Endometrial microvascular endothelial cells (primary cell): ENCODE measurements around the gene RASA3. TPM values are rescaled to one million over a fixed set of nuclear protein-coding genes. Genes with fewer than 3 reads are reported as not detected.
"Not testable (repeated sequence)": the region's sequence is repeated elsewhere in the genome, so short reads cannot be mapped to it uniquely, and the experiment has no call there.

ENCODE experiments used
- in situ Hi-C: cut with HindIII; loops from 2 replicates; pipeline ENCODE4 v1.10.0; 2017; ENCODE audit warnings: low sequenced_read_pairs, low pct_unique_long_range_greater_than_20kb; ENCODE audit errors: inconsistent ontology term
- total RNA-seq: library from RNA; depleted of rRNA; stranded (reverse); fragments of >200 nt; gene quantifications from one replicate; pipeline ENCODE4 v1.2.3, GENCODE V29; 2015; ENCODE audit errors: inconsistent ontology term

The RASA3 gene, protein sequence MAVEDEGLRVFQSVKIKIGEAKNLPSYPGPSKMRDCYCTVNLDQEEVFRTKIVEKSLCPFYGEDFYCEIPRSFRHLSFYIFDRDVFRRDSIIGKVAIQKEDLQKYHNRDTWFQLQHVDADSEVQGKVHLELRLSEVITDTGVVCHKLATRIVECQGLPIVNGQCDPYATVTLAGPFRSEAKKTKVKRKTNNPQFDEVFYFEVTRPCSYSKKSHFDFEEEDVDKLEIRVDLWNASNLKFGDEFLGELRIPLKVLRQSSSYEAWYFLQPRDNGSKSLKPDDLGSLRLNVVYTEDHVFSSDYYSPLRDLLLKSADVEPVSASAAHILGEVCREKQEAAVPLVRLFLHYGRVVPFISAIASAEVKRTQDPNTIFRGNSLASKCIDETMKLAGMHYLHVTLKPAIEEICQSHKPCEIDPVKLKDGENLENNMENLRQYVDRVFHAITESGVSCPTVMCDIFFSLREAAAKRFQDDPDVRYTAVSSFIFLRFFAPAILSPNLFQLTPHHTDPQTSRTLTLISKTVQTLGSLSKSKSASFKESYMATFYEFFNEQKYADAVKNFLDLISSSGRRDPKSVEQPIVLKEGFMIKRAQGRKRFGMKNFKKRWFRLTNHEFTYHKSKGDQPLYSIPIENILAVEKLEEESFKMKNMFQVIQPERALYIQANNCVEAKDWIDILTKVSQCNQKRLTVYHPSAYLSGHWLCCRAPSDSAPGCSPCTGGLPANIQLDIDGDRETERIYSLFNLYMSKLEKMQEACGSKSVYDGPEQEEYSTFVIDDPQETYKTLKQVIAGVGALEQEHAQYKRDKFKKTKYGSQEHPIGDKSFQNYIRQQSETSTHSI
- 56.0 TPM for total RNA-seq

DNA sequence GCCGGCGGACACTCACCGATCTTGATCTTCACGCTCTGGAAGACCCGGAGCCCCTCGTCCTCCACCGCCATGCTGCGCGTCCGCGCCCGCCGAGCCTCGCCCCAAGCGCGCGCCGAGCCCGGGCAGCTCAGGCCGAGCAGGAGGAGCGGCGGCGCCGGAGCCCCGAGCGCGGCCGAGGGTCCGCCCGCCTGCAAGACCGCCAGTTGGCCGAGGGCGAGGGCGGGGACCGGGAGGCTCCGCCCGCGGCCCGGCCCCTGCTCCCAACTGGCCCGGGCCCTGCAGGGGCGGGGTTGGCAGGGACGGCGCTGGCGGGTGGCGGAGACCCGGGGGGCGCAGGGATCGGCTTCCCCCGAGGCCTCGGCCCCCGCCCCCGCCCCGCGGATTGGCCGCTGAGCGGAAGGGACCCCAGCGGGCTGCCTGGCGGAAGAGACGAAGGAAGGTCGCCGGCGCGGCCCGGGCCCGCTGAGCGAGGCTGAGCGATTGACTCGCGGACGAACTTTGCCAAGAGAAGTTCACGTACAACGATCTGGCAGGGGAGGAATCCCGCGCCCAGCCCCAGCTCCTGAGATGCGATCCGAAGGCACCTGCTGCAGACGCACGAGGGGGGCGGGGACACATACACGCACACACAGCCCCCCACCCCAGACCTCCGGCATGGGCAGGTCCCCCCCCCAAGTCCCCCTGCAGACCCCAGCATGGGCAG lies at the start of gene RASA3:
TSS of gene RASA3 (minus strand) at position 205 of the 703 bp plus-strand sequence. CDS start at position 71, 134 bp downstream.
- in situ Hi-C loops, result no loop called here

DNA sequence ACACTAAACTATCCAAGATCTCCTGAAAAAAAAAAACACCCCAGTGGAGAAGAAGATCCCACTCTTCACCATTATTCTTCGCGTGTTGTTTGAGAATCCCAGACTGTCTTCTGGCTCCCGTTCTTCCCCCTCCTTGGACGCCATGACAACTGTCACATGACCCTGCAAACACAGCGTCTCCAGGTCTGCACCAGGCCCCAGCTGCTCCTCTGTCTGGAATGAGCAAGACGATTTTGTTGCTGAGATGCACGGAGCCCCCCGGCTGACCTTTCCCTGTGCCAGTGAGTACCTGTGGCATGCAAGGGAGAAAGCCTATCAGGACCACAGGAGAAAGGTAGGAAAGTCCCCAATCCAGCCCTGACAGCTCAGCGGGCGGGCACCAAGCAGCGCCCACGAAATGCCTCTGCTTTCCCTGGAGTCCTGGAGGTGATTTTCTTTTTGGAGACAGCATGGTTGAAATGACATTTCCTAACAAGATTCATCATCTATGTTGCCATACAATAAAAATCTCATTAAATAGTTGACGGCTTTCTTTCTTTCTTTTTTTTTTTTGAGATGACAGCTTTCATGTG lies 46.8 kb upstream of the RASA3 start, which contains the start of gene CFAP97D2:
TSS of gene CFAP97D2 (plus strand) at position 171 of the 572 bp plus-strand sequence. CDS start at position 245, 74 bp downstream.
- in situ Hi-C loops, result no loop called here

DNA sequence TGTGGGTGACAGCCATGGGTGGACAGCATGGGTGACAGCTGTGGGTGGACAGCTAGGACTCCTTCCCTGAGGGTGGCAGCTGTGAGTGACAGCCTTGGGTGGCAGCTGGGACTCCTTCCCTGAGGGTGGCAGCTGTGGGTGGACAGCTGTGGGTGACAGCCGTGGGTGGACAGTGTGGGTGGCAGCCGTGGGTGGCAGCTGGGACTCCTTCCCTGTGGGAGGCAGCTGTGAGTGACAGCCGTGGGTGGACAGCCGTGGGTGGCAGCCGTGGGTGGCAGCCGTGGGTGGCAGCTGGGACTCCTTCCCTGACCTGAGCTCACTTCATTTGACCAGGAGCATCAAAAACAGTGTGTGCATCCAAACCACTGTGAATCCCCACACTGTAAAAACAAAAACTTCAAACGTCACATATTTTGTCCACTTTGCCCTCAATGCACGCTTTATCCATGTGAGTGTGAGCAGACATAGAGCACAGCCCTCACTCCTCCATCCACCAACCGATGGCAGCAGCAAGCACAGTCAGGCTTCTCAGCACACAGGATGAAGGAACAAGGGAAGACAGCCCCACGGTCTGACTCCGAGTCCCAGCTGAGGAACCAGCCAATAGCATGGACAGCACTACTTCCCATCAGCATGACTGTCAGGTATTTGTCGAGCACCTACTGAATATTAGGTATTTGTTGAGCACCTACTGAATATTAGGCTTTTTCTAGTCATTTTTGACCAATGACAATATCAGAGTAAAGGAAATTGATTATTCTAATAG lies 45.0 kb upstream of the RASA3 start:
- in situ Hi-C loops, result no loop called here

DNA sequence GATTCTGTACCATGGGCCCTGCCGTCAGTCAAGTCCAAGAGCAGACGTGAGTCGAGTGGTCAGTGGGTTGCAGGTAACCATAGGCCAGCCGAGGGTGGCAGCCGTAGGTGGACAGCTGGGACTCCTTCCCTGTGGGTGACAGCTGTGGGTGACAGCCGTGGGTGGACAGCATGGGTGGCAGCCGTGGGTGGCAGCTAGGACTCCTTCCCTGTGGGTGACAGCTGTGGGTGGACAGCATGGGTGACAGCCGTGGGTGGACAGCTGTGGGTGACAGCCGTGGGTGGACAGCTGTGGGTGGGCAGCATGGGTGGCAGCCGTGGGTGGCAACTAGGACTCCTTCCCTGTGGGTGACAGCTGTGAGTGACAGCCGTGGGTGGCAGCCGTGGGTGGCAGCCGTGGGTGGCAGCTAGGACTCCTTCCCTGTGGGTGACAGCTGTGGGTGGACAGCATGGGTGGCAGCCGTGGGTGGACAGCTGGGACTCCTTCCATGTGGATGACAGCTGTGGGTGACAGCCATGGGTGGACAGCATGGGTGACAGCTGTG lies 44.0 kb upstream of the RASA3 start:
- in situ Hi-C loops, result not testable (repeated sequence)

DNA sequence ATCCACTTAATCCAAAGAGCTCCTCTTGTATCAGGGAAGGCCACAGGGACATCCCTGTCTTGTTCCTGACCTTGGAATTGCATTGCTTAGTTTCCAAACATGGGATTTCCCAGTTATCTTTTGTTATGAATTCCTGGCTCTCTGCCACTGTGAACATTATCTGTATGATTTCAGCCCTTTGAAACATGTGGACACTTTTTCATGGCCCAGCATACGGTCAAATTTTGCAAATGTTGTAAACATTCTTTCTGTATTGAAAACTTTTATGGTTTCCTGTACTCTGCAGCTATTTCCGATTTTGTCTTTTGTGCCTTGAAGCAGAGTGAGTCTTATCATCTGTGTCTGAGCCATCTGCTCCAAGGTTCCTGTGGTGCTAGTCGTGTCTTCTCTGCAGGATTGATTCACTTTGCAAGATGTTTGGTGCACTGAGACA lies 42.1 kb upstream of the RASA3 start:
- in situ Hi-C loops, result no loop called here

DNA sequence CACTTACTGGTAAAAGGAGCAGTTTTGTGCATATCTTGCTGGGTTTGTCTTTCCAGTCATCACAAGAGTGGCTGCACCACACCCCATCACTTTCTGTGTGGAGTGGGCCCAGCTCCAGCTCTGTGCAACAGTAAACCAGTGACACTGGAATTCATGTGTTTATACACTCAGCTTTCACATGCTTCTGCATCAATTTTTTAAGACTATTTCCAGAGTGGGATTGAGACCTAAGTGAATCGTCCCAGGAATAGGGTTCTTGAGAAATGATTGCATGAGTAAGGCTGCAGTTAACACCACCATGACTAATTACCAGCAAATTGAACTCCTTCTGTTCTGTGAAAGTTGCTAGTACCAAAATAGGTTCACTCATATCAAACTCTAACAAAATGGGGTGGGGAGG lies 41.3 kb upstream of the RASA3 start:
- in situ Hi-C loops, result no loop called here

DNA sequence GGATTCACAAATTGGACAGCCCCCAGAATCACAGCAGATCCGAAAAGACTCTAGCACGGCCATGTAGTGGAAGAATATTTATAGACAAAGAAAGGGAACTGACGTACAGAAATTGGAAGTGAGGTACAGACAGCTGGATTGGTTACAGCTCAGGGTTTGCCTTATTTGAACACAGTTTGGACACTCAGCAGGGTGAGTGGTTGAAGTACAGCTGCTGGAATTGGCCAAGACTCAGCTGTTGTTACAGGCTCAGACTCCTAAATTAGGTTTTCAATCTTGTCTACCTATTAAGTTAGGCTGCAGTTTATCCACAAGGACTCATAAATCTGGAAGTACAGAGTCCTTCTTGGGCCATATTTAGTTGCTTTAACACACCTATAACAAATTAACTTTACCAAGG lies 40.8 kb upstream of the RASA3 start:
- in situ Hi-C loops, result no loop called here

DNA sequence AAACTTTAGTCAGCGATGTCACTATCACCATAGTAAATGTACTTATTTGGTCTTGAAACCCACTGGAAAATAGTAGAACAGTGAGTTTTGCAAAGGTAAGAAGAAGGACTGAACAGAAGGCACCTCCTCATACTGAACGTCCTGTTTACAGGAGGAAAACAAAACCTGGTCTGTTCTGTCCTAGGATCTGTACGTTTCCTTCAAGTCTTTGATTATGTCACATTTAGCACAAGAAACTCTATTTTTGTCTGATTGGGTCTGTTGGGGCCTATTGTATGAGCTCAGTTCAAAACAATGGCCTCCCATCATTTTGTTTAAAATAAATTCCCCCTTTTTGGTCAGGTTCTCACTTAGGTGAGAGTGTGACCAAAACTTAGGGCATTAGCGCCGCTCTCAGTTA lies 35.5 kb upstream of the RASA3 start:
- in situ Hi-C loops, result no loop called here

DNA sequence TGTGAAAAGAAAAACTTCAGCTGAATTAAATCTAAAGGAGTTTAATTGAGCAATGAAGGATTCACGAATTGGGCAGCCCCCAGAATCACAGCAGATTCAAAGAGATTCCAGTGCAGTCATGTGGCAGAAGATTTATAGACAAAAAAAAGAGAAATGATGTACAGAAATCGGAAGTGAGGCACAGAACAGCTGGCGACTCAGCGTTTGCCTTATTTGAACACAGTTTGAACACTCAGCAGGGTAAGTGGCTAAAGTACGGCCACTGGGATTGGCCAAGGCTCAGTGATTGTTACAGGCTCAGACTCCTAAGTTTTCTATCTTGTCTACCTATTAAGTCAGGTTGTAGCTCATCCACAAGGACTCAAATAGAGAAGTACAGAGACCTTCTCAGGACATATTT lies 35.0 kb upstream of the RASA3 start:
- in situ Hi-C loops, result no loop called here

DNA sequence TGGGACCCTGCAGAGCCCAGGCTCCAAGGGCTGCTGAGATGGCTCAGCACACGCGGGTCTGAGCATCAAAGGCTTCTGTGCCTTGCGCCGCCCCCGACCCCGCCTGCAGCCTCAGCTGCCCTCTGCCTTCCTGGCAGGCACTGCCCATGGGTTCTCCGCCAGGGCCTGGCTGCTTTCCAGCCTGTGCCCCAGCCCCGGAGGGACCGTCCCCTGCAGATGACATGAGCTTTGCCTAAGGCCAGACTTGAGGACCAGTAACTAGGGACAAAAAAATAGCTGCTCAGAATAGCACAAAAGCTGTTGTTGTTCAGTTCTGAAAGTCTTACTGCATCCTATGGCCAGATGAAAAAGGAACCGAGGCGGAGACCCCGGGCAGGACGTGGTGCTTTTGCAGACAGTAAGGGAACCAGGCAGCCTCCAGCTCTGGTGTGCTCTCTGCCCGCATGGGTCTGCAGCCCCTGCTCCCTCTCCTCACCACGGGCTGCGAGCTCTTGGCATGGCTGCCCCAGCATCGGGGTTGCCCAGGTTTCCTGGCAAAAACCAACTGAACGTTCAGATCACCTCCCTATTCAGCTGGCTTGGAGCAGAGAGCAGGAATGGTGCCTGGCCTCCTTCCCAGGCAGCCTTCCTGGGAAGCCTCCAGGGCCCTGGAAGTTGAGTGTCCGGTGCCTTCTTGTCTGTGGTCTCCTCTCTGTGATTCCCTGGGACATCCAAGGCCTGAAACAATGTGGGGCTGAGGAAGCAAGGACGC lies 34.1 kb upstream of the RASA3 start:
- in situ Hi-C loops, result no loop called here

DNA sequence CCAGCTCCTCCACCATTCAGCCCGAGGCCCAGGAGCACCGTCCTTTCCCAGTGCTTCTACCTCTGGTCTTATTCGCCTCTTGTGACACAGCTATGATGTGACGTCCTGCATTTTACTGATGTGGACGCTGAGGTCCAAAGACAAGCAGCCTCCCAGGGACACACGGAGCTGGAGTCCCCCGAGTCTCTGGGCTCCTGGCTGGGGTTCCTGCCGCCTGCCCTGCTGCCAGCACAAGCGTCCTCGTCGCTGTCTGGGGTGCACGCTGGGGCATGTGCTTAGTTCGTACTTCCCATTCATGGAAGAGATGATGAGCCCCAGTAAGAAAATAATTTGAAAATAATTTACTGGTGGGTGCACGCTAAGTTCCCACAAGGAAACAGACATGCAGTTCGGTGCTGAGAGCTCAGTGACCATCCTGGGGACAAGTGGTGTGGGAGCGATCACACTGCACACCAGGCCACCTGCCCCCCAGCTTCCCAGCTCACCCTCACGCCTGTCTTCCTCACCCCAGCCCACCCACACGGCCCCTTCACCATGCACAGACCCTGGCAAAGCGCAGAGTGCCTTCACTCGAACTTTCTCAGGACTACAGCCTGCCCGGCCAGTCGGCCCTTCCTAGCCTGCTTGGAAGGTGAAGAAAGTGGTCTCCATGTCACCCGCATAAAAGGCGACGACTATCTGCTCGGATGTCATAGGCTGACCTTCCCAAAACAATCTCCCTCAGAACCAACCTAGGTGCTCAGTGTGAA lies 32.4 kb upstream of the RASA3 start:
- in situ Hi-C loops, result no loop called here

DNA sequence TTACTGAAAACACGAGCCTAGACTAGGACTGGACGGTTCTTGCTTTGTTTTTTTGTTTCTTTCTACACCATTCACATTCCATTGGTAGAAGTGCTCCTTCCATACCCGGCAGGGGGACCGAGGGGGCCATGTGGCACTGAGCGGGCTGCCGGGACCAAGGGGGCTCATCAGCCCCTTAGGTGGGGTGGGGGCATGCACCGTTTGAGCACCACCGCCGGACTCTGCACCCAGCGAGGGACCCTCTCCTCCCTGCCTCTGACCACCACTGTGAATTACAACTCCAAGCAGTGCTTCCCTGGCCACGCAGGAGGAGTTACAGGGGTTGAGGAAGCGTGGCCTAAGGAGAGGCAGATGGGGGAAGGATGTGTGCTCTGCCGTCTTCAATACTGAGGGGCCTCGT lies 31.6 kb upstream of the RASA3 start:
- in situ Hi-C loops, result no loop called here

DNA sequence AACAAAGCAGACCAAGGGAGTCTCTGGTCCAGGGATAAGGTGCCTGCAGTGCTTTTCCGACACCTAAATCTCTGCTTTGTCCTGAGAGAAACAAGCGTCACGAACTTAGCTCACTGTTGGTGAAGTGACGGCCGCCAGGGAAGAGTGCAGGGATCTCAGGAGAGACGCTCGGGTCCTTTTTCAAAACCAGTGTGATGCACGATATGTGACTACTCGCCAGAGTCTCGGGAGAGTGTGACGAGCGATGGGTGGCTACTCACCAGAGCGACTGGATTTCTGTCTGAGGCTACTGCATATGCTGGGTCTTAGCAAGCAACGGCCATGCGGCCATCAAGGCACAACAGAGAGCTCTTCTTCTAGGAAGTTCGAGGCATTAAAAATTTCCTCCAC lies 30.1 kb upstream of the RASA3 start:
- in situ Hi-C loops, result no loop called here

DNA sequence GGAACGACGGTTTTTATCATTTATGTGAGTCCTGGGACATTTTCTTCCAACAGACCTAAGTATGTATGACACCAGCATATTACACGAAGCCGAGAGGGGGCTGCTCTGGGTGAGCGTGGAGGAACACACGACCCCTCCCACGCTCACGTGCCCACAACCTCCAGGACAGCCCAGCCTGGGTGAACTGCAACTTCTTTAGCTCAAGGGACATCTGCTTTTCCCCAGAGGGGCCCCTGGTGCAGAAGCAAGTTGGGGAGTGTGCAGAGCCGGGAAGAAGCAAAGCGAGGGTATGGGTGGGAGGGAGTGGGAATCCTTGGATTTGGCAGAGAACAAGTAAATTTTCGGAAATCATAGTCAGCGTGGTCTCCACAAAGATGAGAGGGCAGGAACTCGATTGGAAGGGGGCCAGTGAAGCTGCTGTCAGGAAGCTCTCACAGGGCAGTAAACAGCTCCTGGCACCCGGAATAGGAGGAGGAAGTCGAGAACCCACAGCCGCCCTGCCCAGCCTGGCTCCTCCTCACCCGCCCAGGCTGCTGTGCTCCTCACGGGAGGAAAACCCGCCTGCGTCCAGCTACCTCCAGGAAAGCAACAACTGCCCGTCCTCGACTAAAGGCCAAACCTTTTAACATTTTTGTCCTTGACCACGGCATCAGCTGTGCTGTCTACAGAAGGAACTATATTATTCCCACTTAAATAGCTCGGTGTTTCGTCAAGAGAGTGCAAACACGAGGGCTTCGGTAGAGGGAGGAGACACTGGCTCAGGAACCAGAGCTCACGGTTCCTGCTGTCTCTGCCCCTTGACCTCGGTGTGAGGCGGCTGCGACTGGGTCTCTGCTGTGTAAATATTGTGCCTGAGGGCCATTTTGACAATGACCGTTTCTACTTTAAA lies 29.5 kb upstream of the RASA3 start:
- in situ Hi-C loops, result no loop called here

DNA sequence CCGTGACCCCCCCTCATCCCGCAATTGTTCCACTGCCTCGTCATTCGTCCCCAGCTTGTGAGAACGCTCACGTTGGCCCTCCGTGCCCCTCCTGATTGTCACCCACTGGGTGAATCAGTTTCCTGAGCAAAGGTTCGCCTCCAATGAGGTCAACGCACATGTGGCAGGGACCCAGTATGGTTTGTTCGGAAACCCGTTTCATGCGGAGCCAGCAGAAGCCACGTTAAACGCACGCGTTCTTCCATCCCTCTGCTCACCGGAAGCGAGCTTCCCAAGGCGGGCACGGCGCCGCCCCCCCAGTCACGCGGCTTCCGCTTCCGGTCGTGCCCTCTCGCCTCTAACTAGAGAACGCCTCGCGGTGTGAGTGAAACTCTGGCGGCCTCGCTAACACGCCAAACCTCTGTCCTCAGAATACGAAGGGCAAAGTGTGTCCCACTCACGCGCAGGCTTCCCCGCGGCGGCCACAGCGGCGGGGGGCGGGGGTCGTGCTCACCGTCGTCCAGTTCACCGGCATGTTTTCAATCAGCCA lies 28.7 kb upstream of the RASA3 start:
- in situ Hi-C loops, result no loop called here
